Endothelial cell of umbilical vein (primary cell): ENCODE data around the gene SPRYD3.

ENCODE experiments used
- EZH2 ChIP-seq: IDR thresholded peaks from 2 replicates; pipeline ENCODE4 v1.6.1; 2012; ENCODE audit warnings: borderline replicate concordance, low read depth, mild to moderate bottlenecking, moderate library complexity, low read length, inconsistent platforms; ENCODE audit not compliant: severe bottlenecking
- JUN ChIP-seq: IDR thresholded peaks from 2 replicates; pipeline ENCODE4 v1.6.1; 2011; ENCODE audit warnings: borderline replicate concordance, low read depth; ENCODE audit not compliant: insufficient read length, insufficient read depth
- POLR2A ChIP-seq: IDR thresholded peaks from 2 replicates; pipeline ENCODE4 v1.6.1; 2012; ENCODE audit warnings: low read depth, mild to moderate bottlenecking, control low read depth, low read length
- POLR2AphosphoS5 ChIP-seq: IDR thresholded peaks from 2 replicates; pipeline ENCODE4 v1.6.1; 2012; ENCODE audit warnings: low read depth, mild to moderate bottlenecking, control low read depth, low read length, moderate library complexity; ENCODE audit not compliant: insufficient read depth
- TF ChIP-seq, protein P1 (sequence below), 2 donors: IDR thresholded peaks; 1 replicate in 1 of 2; 2 replicates in 1 of 2; pipeline ENCODE4 v1.5.1; 2011; ENCODE audit warnings: low read length in 2 of 2, mild to moderate bottlenecking in 2 of 2, moderate library complexity in 2 of 2, control low read depth in 1 of 2, inconsistent platforms in 1 of 2, low read depth in 1 of 2; ENCODE audit not compliant: insufficient read depth in 1 of 2; ENCODE audit errors: extremely low read depth in 1 of 2
- TF ChIP-seq, protein P2 (sequence below): IDR thresholded peaks from 2 replicates; pipeline ENCODE4 v1.6.1; 2011; ENCODE audit not compliant: insufficient read depth, insufficient read length

DNA sequence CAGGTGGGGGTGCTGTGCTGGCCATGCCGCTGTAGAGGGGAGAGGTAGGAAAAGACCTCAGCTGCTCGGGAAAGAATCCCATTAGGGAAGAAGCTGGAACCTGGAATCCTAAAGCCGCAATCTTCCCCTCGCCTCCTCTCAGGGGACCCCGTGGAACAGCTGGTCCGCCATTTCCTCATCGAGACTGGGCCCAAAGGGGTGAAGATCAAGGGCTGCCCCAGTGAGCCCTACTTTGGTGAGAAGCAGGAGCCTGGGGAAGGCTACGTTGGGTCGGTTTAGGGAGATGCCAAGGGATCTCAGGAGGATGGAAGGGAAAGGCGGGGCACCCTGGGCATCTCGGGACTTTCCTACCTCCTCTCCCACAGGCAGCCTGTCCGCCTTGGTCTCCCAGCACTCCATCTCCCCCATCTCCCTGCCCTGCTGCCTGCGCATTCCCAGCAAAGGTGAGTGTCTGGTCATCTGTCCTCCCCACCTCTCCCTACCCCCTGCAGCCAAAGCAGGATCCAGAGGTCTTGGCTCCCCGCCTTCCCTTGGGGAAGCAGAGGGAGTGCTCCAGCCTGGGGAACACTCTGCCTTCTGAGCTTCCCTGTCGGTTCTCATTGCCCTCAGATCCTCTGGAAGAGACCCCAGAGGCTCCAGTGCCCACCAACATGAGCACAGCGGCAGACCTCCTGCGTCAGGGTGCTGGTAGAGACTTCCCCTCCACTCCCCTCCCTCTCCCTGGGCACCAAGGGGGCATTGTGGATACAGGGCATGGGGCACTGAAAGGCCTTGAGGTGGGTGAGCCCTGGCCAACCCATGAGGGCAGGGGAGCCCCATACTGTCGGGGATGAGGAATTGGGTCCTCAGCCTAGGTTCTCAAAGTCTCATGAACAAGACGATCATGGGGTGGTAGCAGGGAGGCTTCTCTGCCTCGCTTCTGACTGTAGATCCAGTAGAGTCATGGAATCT, 16.9 kb downstream of the SPRYD3 start:
- TF ChIP-seq JUN (no peak), POLR2AphosphoS5 (peak; percentile 12), EZH2 (no peak), POLR2A (no peak)
- TF ChIP-seq, protein P1, sequence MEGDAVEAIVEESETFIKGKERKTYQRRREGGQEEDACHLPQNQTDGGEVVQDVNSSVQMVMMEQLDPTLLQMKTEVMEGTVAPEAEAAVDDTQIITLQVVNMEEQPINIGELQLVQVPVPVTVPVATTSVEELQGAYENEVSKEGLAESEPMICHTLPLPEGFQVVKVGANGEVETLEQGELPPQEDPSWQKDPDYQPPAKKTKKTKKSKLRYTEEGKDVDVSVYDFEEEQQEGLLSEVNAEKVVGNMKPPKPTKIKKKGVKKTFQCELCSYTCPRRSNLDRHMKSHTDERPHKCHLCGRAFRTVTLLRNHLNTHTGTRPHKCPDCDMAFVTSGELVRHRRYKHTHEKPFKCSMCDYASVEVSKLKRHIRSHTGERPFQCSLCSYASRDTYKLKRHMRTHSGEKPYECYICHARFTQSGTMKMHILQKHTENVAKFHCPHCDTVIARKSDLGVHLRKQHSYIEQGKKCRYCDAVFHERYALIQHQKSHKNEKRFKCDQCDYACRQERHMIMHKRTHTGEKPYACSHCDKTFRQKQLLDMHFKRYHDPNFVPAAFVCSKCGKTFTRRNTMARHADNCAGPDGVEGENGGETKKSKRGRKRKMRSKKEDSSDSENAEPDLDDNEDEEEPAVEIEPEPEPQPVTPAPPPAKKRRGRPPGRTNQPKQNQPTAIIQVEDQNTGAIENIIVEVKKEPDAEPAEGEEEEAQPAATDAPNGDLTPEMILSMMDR (IDR thresholded peaks at IDR 0.05; ENCODE audit: extremely low read depth in 1 of 2, insufficient read depth in 1 of 2, low read depth in 1 of 2, low read length in 2 of 2) = no peak
- TF ChIP-seq, protein P2, sequence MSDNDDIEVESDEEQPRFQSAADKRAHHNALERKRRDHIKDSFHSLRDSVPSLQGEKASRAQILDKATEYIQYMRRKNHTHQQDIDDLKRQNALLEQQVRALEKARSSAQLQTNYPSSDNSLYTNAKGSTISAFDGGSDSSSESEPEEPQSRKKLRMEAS = no peak
